ENCODE results near the gene ICAM3.

Gene ICAM3

DNA sequence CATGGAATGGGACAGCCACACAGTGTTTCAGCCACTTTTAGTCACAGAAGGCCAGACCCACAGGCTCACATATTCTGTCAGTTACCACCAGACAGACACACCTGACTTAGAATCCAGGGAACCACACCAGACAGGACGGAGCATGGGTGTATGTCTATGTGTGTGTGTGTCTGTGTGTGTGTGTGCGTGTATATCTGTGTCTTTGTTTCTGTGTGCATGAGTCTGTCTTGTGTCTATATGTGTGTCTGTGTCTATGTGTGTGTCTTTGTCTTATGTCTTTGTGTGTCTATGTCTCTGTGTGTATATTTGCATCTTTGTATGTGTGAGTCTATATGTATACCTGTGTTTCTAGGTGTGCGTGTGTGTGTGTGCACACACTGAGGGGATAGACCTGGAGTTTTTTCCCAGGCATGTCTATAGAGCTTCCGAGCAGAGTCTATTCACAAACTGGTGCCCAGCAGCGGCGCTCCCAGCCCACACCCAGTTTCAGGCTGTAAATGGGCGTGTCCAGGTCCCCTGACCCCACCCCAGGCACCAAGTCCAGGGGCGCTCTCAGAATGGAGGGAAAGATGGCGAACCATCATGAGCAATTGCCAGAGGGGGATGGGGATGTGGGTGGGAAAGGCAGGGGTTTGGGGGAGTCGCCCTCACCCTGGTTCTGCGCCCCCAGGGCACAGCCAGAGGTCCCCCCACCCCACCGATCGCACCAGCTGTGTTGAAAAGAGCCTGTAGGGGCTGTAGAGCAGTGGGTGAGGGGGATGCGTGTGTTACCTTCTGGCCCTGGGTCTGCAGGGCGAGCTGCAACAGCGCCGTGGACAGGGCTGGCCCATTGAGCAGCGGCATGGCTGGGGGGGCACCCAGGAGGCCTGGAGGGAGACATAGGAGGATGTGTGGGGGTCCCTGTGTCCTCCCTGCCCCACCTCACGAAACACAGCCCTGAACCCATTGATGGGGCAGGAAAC lies 17.3 kb downstream of the ICAM3 start:
- POLR2A ChIA-PET: no interaction called here
- no peak overlapping the region for H3K4me3 ChIP-seq (ENCODE audit: low read depth, low read length)
- no peak for DNase-seq (ENCODE audit: low read depth, low spot score)
- CTCF ChIA-PET: interaction anchor here (0.7 to 1.4 kb wide), 2 partner anchors 9 to 61 kb away, joined by 3 read pairs; no protein-coding TSS in a partner anchor
- TF ChIP-seq, protein P1, sequence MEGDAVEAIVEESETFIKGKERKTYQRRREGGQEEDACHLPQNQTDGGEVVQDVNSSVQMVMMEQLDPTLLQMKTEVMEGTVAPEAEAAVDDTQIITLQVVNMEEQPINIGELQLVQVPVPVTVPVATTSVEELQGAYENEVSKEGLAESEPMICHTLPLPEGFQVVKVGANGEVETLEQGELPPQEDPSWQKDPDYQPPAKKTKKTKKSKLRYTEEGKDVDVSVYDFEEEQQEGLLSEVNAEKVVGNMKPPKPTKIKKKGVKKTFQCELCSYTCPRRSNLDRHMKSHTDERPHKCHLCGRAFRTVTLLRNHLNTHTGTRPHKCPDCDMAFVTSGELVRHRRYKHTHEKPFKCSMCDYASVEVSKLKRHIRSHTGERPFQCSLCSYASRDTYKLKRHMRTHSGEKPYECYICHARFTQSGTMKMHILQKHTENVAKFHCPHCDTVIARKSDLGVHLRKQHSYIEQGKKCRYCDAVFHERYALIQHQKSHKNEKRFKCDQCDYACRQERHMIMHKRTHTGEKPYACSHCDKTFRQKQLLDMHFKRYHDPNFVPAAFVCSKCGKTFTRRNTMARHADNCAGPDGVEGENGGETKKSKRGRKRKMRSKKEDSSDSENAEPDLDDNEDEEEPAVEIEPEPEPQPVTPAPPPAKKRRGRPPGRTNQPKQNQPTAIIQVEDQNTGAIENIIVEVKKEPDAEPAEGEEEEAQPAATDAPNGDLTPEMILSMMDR (IDR thresholded peaks at IDR 0.05; ENCODE audit: insufficient read depth, low read length, missing control alignments): no peak

DNA sequence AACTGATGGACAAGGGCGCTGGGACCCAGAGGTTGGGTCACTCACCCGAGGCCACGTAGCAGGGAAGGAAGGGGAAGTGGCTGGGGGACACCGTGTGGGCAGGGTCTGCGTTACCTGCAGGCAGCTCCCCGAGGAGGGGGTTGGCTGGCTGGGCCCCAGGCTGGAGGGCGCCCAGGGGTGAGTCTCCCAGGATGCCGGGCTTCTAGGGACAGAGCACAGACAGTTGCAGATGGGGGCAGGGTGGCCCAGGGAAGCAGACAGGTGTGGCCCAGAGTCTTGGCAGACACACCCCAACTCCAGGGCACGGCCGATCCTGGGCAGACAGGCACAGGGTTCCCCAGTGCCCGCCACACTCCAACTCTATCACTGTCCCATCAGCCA lies 18.0 kb downstream of the ICAM3 start:
- ChIA-PET CTCF (interaction anchor here (0.8 to 1.4 kb wide), 3 partner anchors 9 to 68 kb away, joined by 3 read pairs; no protein-coding TSS in a partner anchor), POLR2A (no interaction called here)
- H3K4me3 ChIP-seq (ENCODE audit: low read depth, low read length): no peak overlapping the region
- TF ChIP-seq, protein P1 (IDR thresholded peaks at IDR 0.05; ENCODE audit: insufficient read depth, low read length, missing control alignments): no peak
- DNase-seq (ENCODE audit: low read depth, low spot score): no peak

DNA sequence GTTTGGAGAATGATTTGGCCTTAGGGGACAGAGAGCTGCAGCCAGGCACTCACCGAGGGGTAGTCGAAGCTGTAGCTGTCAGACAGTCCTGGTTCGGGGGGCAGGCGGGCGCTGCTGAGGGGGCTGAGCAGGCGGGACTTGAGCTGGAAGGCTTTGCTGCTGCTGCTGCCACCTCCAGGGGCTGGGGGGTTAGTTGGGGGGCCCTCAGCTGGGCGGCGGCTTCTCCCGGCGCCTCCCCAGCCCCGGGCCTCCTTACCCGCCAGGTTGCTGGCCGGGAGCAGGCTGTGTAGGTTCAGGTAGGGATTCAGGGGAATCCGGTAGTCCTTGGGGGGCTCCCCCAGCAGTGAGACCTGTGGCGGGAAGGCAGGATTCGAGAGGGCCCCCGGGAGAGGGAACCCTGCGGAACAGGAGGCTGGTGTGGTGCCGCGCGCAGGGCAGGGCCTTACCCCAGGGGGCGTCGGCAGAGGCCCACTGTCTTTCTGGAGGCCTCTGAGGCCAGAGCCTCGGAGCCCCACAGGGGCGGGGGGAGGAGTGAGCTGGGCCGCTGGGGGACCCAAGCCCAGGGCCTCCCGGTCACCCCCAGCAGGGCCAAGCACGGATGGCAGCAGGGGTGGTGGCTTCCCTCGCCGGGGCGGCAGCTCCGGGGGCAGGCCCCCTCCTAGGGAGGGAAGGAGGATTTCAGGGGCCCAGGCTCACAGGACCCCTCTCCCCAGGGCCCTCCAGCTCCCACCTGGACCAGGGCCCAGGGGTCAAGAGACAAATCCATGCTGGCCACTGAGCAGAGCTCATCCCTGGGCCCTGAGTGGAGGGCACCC lies 18.6 kb downstream of the ICAM3 start:
- CTCF ChIA-PET: interaction anchor here (0.7 to 1.4 kb wide), 4 partner anchors 8 to 69 kb away, joined by 3 read pairs; no protein-coding TSS in a partner anchor

DNA sequence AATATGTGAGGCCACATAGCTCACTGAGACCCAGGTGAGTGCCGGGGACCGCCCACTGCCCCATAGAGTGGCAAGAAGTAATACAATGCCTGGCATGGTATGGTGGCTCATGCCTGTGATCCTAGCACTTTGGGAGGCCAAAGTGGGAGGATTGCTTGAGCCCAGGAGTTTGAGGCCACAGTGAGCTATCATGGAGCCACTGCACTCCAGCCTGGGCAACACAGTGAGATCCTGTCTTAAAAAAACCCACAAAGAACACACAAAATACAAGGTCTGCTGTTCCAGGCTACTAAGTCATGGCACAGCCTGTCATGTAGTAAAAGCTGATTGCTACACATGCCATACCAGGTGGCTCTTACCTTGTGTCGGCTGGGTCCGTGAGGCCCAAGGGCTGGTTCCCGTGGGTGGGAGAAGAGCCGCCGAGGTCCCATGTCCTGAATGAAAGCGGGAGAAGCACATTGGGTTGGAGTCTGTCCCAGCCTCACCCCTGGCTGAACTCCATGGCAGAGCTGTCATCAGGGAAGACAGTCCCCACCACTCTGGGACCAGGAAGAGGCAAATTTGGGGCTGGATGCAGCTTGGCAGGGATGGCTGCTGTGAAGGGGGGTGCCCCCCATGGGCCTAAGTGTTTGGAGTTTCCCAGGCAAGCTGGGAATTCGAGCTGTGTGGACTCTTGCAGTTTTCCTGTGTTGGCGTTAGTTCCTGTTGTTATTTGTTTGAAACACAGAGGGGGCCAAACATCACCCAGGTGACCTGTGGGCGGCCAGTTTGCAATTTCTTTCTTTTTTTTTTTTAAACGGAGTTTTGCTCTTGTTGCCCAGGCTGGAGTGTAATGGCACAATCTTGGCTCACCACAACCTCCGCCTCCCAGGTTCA lies 20.4 kb downstream of the ICAM3 start:
- no peak for DNase-seq (ENCODE audit: low read depth, low spot score)
- POLR2A ChIA-PET: interaction anchor here (0.9 kb wide), 1 partner anchor 48 kb away, joined by 3 read pairs; the partner anchor contains the start of gene ICAM1
- CTCF ChIA-PET: interaction anchor here (1.0 to 1.2 kb wide), 2 partner anchors 13 to 15 kb away, joined by 3 read pairs; no protein-coding TSS in a partner anchor
- TF ChIP-seq, protein P1 (IDR thresholded peaks at IDR 0.05; ENCODE audit: insufficient read depth, low read length, missing control alignments): no peak
- H3K4me3 ChIP-seq (ENCODE audit: low read depth, low read length): no peak overlapping the region

More for the DNA sequence above, 18.6 kb downstream of the ICAM3 start:
- POLR2A ChIA-PET: interaction anchor here (0.6 kb wide), 1 partner anchor 15 kb away, joined by 3 read pairs; no protein-coding TSS in a partner anchor
- DNase-seq (ENCODE audit: low read depth, low spot score): no peak
- TF ChIP-seq, protein P1 (IDR thresholded peaks at IDR 0.05; ENCODE audit: insufficient read depth, low read length, missing control alignments): no peak
- no peak overlapping the region for H3K4me3 ChIP-seq (ENCODE audit: low read depth, low read length)

DNA sequence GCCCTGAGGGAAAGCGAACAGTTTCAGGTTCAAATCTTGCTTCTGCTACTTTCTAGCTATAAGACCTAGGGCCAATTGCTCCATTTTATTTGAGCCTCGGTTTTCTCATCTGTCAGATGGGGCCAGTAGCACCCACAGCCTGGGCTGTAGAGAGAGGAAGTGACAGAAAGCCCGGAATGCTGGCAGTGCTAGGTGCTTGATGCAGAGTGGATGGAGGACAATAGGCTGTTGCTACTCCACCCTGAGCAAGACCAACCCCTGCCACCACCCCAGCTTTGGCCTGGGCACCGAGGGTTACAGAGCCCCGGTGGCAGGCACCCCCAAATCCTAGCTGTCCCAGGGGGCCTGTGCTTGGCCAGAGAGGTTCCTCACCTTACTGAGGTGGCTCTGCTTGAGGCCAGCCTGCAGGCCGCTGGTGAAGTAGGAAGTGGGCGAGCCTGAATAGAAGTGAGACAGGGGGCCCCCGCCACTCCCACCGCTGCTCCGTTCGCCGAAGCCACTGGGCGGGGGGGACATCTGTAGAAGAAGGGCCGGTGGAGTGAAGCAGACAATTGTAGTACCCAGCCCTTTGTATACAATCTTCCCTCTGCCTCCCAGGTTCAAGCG lies 21.5 kb downstream of the ICAM3 start:
- POLR2A ChIA-PET: interaction anchor here (0.9 kb wide), 1 partner anchor 47 kb away, joined by 3 read pairs; the partner anchor contains the start of gene ICAM1
- TF ChIP-seq, protein P1 (IDR thresholded peaks at IDR 0.05; ENCODE audit: insufficient read depth, low read length, missing control alignments): no peak
- CTCF ChIA-PET: interaction anchor here (1.2 kb wide), 1 partner anchor 14 kb away, joined by 3 read pairs; no protein-coding TSS in a partner anchor
- H3K4me3 ChIP-seq (ENCODE audit: low read depth, low read length): no peak overlapping the region
- DNase-seq (ENCODE audit: low read depth, low spot score): no peak

All from AG04449 (cell line).